HG03378 (cell line): ENCODE measurements around the gene ANKRD29.
"Not testable (repeated sequence)": the region's sequence is repeated elsewhere in the genome, so short reads cannot be mapped to it uniquely, and the experiment has no call there.

Source experiments
- ATAC-seq: cut with Tn5 transposase; IDR thresholded peaks from one replicate; pipeline ENCODE4 v1.9.1; 2021; ENCODE audit warnings: mild to moderate bottlenecking, moderate library complexity; ENCODE audit not compliant: unreplicated experiment

The ANKRD29 gene

GRCh38 chr18:23584019-23584983, 78.4 kb downstream of the ANKRD29 start:
- no peak for ATAC-seq

- no peak for ATAC-seq
Observed at GRCh38 chr18:23583071-23583865, 79.4 kb downstream of the ANKRD29 start.

- no peak for ATAC-seq
Observed at GRCh38 chr18:23580677-23581367, 81.9 kb downstream of the ANKRD29 start.

GRCh38 chr18:23578891-23579653, 83.6 kb downstream of the ANKRD29 start:
- ATAC-seq, result no peak

- ATAC-seq, result no peak
Observed at GRCh38 chr18:23578067-23578701, 84.5 kb downstream of the ANKRD29 start.

- not testable (repeated sequence) for ATAC-seq
Observed at GRCh38 chr18:23577521-23577920, 85.2 kb downstream of the ANKRD29 start.

GRCh38 chr18:23575309-23575651, 87.4 kb downstream of the ANKRD29 start:
- ATAC-seq, result no peak

- no peak for ATAC-seq
Observed at GRCh38 chr18:23574611-23575308, 88.0 kb downstream of the ANKRD29 start.

GRCh38 chr18:23573626-23574431, 88.9 kb downstream of the ANKRD29 start:
- ATAC-seq, result no peak

GRCh38 chr18:23573020-23573419, 89.7 kb downstream of the ANKRD29 start:
- no peak for ATAC-seq

GRCh38 chr18:23572570-23572969, 90.1 kb downstream of the ANKRD29 start:
- no peak for ATAC-seq

- ATAC-seq, result no peak
Observed at GRCh38 chr18:23572012-23572411, 90.7 kb downstream of the ANKRD29 start.

- ATAC-seq, result no peak
Observed at GRCh38 chr18:23570912-23571504, 91.7 kb downstream of the ANKRD29 start.

GRCh38 chr18:23569299-23570063, 93.2 kb downstream of the ANKRD29 start:
- no peak for ATAC-seq

GRCh38 chr18:23568281-23569138, 94.2 kb downstream of the ANKRD29 start:
- no peak for ATAC-seq

- no peak for ATAC-seq
Observed at GRCh38 chr18:23567671-23568070, 95.0 kb downstream of the ANKRD29 start.
